WTC11 (cell line): Measurements from ENCODE around the gene PCNA. TPM values are rescaled to one million over a fixed set of nuclear protein-coding genes. Genes with fewer than 3 reads are reported as not detected.

ENCODE experiments used
- ATAC-seq: fragments of 200-7000 bp; cut with Tn5 transposase; 2 replicates; pipeline ENCODE4 v1.10.0; 2021; ENCODE audit warnings: mild to moderate bottlenecking, moderate library complexity
- CTCF ChIA-PET: fragments of 300-600 bp; sonication (Branson Sonifier 250); formaldehyde crosslinking; loops from one replicate; lab custom pipeline; 2021; ENCODE audit warnings: antibody characterized with exemption; lab: Charles Lee
- POLR2A ChIA-PET: fragments of 350-600 bp; sonication (Branson Sonifier 250); formaldehyde crosslinking; loops from one replicate; lab custom pipeline; 2021; ENCODE audit warnings: antibody characterized with exemption; lab: Charles Lee
- DNase-seq: peaks from one replicate; pipeline ENCODE4 v3.0.0; 2021; ENCODE audit warnings: low spot score
- H3K27ac Mint-ChIP-seq: 2 replicates; pipeline ENCODE4 v1.8.0; 2021; ENCODE audit warnings: mixed read lengths
- H3K27me3 Mint-ChIP-seq: 2 replicates; pipeline ENCODE4 v1.8.0; 2021; ENCODE audit warnings: low read depth, mild to moderate bottlenecking, moderate library complexity, mixed read lengths
- H3K36me3 Mint-ChIP-seq: 2 replicates; pipeline ENCODE4 v1.8.0; 2021; ENCODE audit warnings: mixed read lengths
- H3K4me1 Mint-ChIP-seq: 2 replicates; pipeline ENCODE4 v1.8.0; 2022; ENCODE audit warnings: mixed read lengths
- H3K4me3 Mint-ChIP-seq: 2 replicates; pipeline ENCODE4 v1.8.0; 2021; ENCODE audit warnings: mild to moderate bottlenecking, moderate library complexity, mixed read lengths
- H3K9me3 Mint-ChIP-seq: 2 replicates; pipeline ENCODE4 v1.8.0; 2021; ENCODE audit warnings: mixed read lengths
- AFF4 ChIP-seq: sonication (generic); formaldehyde crosslinking; IDR thresholded peaks from 2 replicates; pipeline ENCODE4 v1.8.1; 2023; ENCODE audit warnings: mild to moderate bottlenecking, missing genetic modification reagents, borderline replicate concordance
- AR ChIP-seq: fragments of 250-450 bp; sonication (Bioruptor Pico); IDR thresholded peaks from 2 replicates; pipeline ENCODE4 v1.9.0; 2021; ENCODE audit warnings: mild to moderate bottlenecking
- CBFB ChIP-seq: sonication (generic); formaldehyde crosslinking; IDR thresholded peaks from 2 replicates; pipeline ENCODE4 v1.8.1; 2022; ENCODE audit warnings: mild to moderate bottlenecking, low read depth, missing genetic modification reagents
- E2F4 ChIP-seq: sonication (generic); formaldehyde crosslinking; IDR thresholded peaks from 2 replicates; pipeline ENCODE4 v1.8.1; 2022; ENCODE audit warnings: low read depth, mild to moderate bottlenecking, moderate library complexity, missing genetic modification reagents, borderline replicate concordance
- ELF4 ChIP-seq: sonication (generic); formaldehyde crosslinking; IDR thresholded peaks from 2 replicates; pipeline ENCODE4 v1.8.1; 2022; ENCODE audit warnings: low read depth, mild to moderate bottlenecking, moderate library complexity, missing genetic modification reagents
- GTF2I ChIP-seq: fragments of 250-450 bp; sonication (Bioruptor Pico); conservative IDR thresholded peaks from 2 replicates; pipeline ENCODE4 v1.4.0; 2021; ENCODE audit warnings: mild to moderate bottlenecking
- JAZF1 ChIP-seq: fragments of 250-450 bp; sonication (Bioruptor Pico); IDR thresholded peaks from 2 replicates; pipeline ENCODE4 v1.9.0; 2021; ENCODE audit warnings: moderate library complexity, mild to moderate bottlenecking, inconsistent platforms
- NFATC4 ChIP-seq: fragments of 250-450 bp; sonication (Bioruptor Pico); IDR thresholded peaks from 2 replicates; pipeline ENCODE4 v1.9.0; 2021; ENCODE audit warnings: mild to moderate bottlenecking
- NFE2L1 ChIP-seq: sonication (generic); formaldehyde crosslinking; IDR thresholded peaks from 2 replicates; pipeline ENCODE4 v1.8.1; 2023; ENCODE audit warnings: missing genetic modification reagents
- OVOL2 ChIP-seq: fragments of 250-450 bp; sonication (Bioruptor Pico); IDR thresholded peaks from 2 replicates; pipeline ENCODE4 v1.9.0; 2021; ENCODE audit warnings: mild to moderate bottlenecking, borderline replicate concordance
- SMAD3 ChIP-seq: sonication (generic); formaldehyde crosslinking; IDR thresholded peaks from 2 replicates; pipeline ENCODE4 v1.8.0; 2022; ENCODE audit warnings: missing genetic modification reagents, mild to moderate bottlenecking, borderline replicate concordance
- SMAD4 ChIP-seq: sonication (generic); formaldehyde crosslinking; IDR thresholded peaks from 2 replicates; pipeline ENCODE4 v1.8.0; 2022; ENCODE audit warnings: mild to moderate bottlenecking, missing genetic modification reagents
- TP53 ChIP-seq: sonication (generic); formaldehyde crosslinking; IDR thresholded peaks from 2 replicates; pipeline ENCODE4 v1.8.1; 2023; ENCODE audit warnings: mild to moderate bottlenecking, missing genetic modification reagents
- USF1 ChIP-seq: sonication (generic); formaldehyde crosslinking; IDR thresholded peaks from 2 replicates; pipeline ENCODE4 v1.8.0; 2022; ENCODE audit warnings: mild to moderate bottlenecking, missing genetic modification reagents
- ZBTB43 ChIP-seq: sonication (generic); formaldehyde crosslinking; IDR thresholded peaks from 2 replicates; pipeline ENCODE4 v1.8.1; 2023; ENCODE audit warnings: mild to moderate bottlenecking, missing genetic modification reagents
- ZMAT4 ChIP-seq: fragments of 250-450 bp; sonication (Bioruptor Pico); IDR thresholded peaks from 2 replicates; pipeline ENCODE4 v1.9.0; 2021; ENCODE audit warnings: mild to moderate bottlenecking
- ZNF138 ChIP-seq: sonication (generic); formaldehyde crosslinking; conservative IDR thresholded peaks from 2 replicates; pipeline ENCODE4 v1.8.1; 2022; ENCODE audit warnings: mild to moderate bottlenecking, moderate library complexity, missing genetic modification reagents
- ZNF232 ChIP-seq: sonication (generic); formaldehyde crosslinking; IDR thresholded peaks from 2 replicates; pipeline ENCODE4 v1.8.0; 2022; ENCODE audit warnings: mild to moderate bottlenecking, missing genetic modification reagents
- ZNF317 ChIP-seq: sonication (generic); formaldehyde crosslinking; IDR thresholded peaks from 2 replicates; pipeline ENCODE4 v1.8.1; 2023; ENCODE audit warnings: low read depth, mild to moderate bottlenecking, moderate library complexity, missing genetic modification reagents, borderline replicate concordance
- ZNF416 ChIP-seq: fragments of 250-450 bp; sonication (Bioruptor Pico); IDR thresholded peaks from 2 replicates; pipeline ENCODE4 v1.9.0; 2021; ENCODE audit warnings: mild to moderate bottlenecking, inconsistent platforms
- total RNA-seq: library from RNA; stranded (reverse); gene quantifications from 3 replicates; pipeline ENCODE4 v1.2.3, GENCODE V29; 2021

The PCNA gene
- total RNA-seq, 1 experiment from 2014 or later = 262 TPM

GRCh38 chr20:5092765-5093339 lies 26.9 kb downstream of the PCNA start:
- ATAC-seq (no peak), DNase-seq (no peak)
- ChIA-PET POLR2A (interaction anchor here (0.7 kb wide), 1 partner anchor 289 kb away, joined by 3 read pairs; no protein-coding TSS in a partner anchor), CTCF (interaction anchor here (1.1 kb wide), 1 partner anchor 8 kb away, joined by 3 read pairs; no protein-coding TSS in a partner anchor)
- 0 out of 2 replicates have a peak, but pooled peaks cover 3% of the 10 kb centered on the region for H3K4me1 Mint-ChIP-seq
- TF ChIP-seq TP53 (CRISPR knock-in tag) (no peak), USF1 (no peak), NFE2L1 (no peak), CBFB (CRISPR knock-in tag) (no peak), ZNF232 (no peak), ZNF138 (CRISPR knock-in tag) (no peak), ZBTB43 (CRISPR knock-in tag) (no peak), JAZF1 (CRISPR knock-in tag) (no peak), ZNF317 (CRISPR knock-in tag) (no peak), AFF4 (CRISPR knock-in tag) (no peak), SMAD3 (CRISPR knock-in tag) (no peak)
- no peaks in the 10 kb centered on the region for H3K27me3 Mint-ChIP-seq
- no peak overlapping the region for H3K4me3 Mint-ChIP-seq
- H3K27ac Mint-ChIP-seq = no peak overlapping the region
- peaks cover 10% of the 10 kb centered on the region for H3K36me3 Mint-ChIP-seq
- H3K9me3 Mint-ChIP-seq = no peaks in the 10 kb centered on the region

GRCh38 chr20:5091902-5092301 lies 27.9 kb downstream of the PCNA start:
- no peak for ATAC-seq
- H3K27ac Mint-ChIP-seq = peak overlapping the region; percentile 61; the same call in 1 of the 2 replicates
- 0 out of 2 replicates have a peak, but pooled peaks cover 3% of the 10 kb centered on the region for H3K4me1 Mint-ChIP-seq
- H3K27me3 Mint-ChIP-seq = no peaks in the 10 kb centered on the region
- H3K4me3 Mint-ChIP-seq = no peak overlapping the region
- no peak for DNase-seq
- no peak for TF ChIP-seq SMAD4 (CRISPR knock-in tag)
- no peak for TF ChIP-seq OVOL2 (CRISPR knock-in tag)
- TF ChIP-seq ELF4 = no peak
- TF ChIP-seq CBFB (CRISPR knock-in tag) = no peak
- no peak for TF ChIP-seq GTF2I (CRISPR knock-in tag)
- TF ChIP-seq E2F4 (CRISPR knock-in tag) = no peak
- no peak for TF ChIP-seq ZNF416
- no peak for TF ChIP-seq NFATC4 (CRISPR knock-in tag)
- no peak for TF ChIP-seq ZMAT4
- no peak for TF ChIP-seq AR (CRISPR knock-in tag)
- TF ChIP-seq ZNF232 = no peak
- CTCF ChIA-PET = interaction anchor here (1.1 kb wide), 1 partner anchor 9 kb away, joined by 3 read pairs; no protein-coding TSS in a partner anchor
- POLR2A ChIA-PET = interaction anchor here (0.6 kb wide), 1 partner anchor 66 kb away, joined by 4 read pairs; no protein-coding TSS in a partner anchor
- no peaks in the 10 kb centered on the region for H3K9me3 Mint-ChIP-seq
- peaks cover 7% of the 10 kb centered on the region for H3K36me3 Mint-ChIP-seq
